Measurements from ENCODE around the gene COG2. TPM values are rescaled to one million over a fixed set of nuclear protein-coding genes. Genes with fewer than 3 reads are reported as not detected.

The COG2 gene
- total and polyA plus RNA-seq, 2 of the 13 experiments (the other 11 are each of a cell fraction or from before 2014, with no cell fraction given): 16.8 to 36.3 TPM

DNA sequence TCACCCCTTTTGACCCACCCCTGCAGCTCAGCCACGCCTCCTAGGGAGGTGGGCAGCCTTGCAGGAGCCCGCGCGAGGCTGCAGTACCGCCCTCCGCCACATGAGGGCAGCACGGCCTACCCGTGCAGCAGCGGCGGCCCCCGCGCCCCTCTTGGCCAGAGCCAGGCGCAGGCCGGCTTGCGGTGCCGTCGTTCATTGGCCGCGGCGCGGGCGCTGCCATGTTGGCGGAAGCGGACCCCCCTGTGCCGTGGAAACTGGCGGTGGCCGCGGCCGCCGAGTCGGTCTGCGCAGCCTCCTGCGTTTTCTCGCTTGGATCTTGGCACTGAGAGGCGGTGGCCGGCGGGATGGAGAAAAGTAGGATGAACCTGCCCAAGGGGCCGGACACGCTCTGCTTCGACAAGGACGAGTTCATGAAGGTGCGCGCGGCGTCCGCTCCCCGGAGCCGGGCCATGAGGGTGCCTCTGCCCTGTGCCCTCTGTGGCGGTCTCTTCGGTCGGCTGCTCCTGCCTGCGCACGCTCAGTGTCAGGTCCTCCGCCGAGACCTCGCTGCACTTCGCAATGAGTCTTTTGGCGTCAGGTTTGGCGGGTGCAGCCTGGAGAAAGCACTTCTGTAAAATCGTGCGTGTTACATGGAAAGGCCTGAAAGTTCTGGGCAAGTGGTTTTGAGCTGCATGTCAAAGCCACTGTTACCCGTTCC, at the start of gene COG2 (continued):
- TF ChIP-seq, protein P1, sequence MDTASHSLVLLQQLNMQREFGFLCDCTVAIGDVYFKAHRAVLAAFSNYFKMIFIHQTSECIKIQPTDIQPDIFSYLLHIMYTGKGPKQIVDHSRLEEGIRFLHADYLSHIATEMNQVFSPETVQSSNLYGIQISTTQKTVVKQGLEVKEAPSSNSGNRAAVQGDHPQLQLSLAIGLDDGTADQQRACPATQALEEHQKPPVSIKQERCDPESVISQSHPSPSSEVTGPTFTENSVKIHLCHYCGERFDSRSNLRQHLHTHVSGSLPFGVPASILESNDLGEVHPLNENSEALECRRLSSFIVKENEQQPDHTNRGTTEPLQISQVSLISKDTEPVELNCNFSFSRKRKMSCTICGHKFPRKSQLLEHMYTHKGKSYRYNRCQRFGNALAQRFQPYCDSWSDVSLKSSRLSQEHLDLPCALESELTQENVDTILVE (CRISPR knock-in tag; IDR thresholded peaks at IDR 0.05): peak; percentile 80; the same call in 1 of the 2 replicates
- TF ChIP-seq, protein P2, sequence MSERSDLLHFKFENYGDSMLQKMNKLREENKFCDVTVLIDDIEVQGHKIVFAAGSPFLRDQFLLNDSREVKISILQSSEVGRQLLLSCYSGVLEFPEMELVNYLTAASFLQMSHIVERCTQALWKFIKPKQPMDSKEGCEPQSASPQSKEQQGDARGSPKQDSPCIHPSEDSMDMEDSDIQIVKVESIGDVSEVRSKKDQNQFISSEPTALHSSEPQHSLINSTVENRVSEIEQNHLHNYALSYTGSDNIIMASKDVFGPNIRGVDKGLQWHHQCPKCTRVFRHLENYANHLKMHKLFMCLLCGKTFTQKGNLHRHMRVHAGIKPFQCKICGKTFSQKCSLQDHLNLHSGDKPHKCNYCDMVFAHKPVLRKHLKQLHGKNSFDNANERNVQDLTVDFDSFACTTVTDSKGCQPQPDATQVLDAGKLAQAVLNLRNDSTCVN (CRISPR knock-in tag; IDR thresholded peaks at IDR 0.05; ENCODE audit: borderline replicate concordance): peak; percentile 35; the same call in 1 of the 2 replicates
- TF ChIP-seq ZNF841 (CRISPR knock-in tag; IDR thresholded peaks at IDR 0.05; ENCODE audit: borderline replicate concordance) (no peak), ZSCAN12 (CRISPR knock-in tag; IDR thresholded peaks at IDR 0.05) (peak; percentile 87; the same call in 1 of the 2 replicates), ZFY (CRISPR knock-in tag; IDR thresholded peaks at IDR 0.05) (peak; percentile 91), ZNF552 (CRISPR knock-in tag; IDR thresholded peaks at IDR 0.05; ENCODE audit: borderline replicate concordance) (0 out of 2 replicates have a peak, but pooled peaks have one; percentile 61), CEBPG (CRISPR knock-in tag; IDR thresholded peaks at IDR 0.05) (peak; percentile 48; the same call in 1 of the 2 replicates), MIER2 (CRISPR knock-in tag; IDR thresholded peaks at IDR 0.05) (0 out of 2 replicates have a peak, but pooled peaks have one; percentile 26), EED (CRISPR knock-in tag; IDR thresholded peaks at IDR 0.05) (peak; percentile 94), AGO2 (optimal IDR thresholded peaks at IDR 0.05; ENCODE audit: low read depth, low read length) (peak; percentile 85), FOXA1 (IDR thresholded peaks at IDR 0.05) (no peak), FOXA1 (CRISPR knock-in tag; IDR thresholded peaks at IDR 0.05) (peak; percentile 31), PCBP1 (IDR thresholded peaks at IDR 0.05; ENCODE audit: borderline replicate concordance, low read depth, low read length) (no peak), PLRG1 (conservative IDR thresholded peaks at IDR 0.05) (no peak), ZNF432 (CRISPR knock-in tag; IDR thresholded peaks at IDR 0.05; ENCODE audit: borderline replicate concordance) (no peak), ATAD3A (CRISPR knock-in tag; IDR thresholded peaks at IDR 0.05) (no peak), PHF20 (CRISPR knock-in tag; IDR thresholded peaks at IDR 0.05) (peak; percentile 93), ZNF547 (CRISPR knock-in tag; IDR thresholded peaks at IDR 0.05) (peak; percentile 87), HNRNPL (IDR thresholded peaks at IDR 0.05; ENCODE audit: low read depth, low read length) (peak; percentile 66; the same call in 1 of the 2 replicates), HES4 (CRISPR knock-in tag; IDR thresholded peaks at IDR 0.05; ENCODE audit: borderline replicate concordance) (peak; percentile 59; the same call in 1 of the 2 replicates), PCBP2 (optimal IDR thresholded peaks at IDR 0.05; ENCODE audit: low read depth, low read length, poor library complexity, severe bottlenecking) (no peak), ZNF292 (CRISPR knock-in tag; IDR thresholded peaks at IDR 0.05; ENCODE audit: borderline replicate concordance, low read depth) (peak; percentile 75; the same call in 1 of the 2 replicates), ZNF781 (CRISPR knock-in tag; IDR thresholded peaks at IDR 0.05; ENCODE audit: borderline replicate concordance, not compliant biosample characterization) (peak; percentile 63), ZBTB20 (CRISPR knock-in tag; IDR thresholded peaks at IDR 0.05; ENCODE audit: borderline replicate concordance, low read depth) (0 out of 2 replicates have a peak, but pooled peaks have one; percentile 42)
- TF ChIP-seq, protein P3, sequence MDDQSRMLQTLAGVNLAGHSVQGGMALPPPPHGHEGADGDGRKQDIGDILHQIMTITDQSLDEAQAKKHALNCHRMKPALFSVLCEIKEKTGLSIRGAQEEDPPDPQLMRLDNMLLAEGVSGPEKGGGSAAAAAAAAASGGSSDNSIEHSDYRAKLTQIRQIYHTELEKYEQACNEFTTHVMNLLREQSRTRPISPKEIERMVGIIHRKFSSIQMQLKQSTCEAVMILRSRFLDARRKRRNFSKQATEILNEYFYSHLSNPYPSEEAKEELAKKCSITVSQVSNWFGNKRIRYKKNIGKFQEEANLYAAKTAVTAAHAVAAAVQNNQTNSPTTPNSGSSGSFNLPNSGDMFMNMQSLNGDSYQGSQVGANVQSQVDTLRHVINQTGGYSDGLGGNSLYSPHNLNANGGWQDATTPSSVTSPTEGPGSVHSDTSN (CRISPR knock-in tag; IDR thresholded peaks at IDR 0.05; ENCODE audit: borderline replicate concordance): no peak
- TF ChIP-seq, protein P4, sequence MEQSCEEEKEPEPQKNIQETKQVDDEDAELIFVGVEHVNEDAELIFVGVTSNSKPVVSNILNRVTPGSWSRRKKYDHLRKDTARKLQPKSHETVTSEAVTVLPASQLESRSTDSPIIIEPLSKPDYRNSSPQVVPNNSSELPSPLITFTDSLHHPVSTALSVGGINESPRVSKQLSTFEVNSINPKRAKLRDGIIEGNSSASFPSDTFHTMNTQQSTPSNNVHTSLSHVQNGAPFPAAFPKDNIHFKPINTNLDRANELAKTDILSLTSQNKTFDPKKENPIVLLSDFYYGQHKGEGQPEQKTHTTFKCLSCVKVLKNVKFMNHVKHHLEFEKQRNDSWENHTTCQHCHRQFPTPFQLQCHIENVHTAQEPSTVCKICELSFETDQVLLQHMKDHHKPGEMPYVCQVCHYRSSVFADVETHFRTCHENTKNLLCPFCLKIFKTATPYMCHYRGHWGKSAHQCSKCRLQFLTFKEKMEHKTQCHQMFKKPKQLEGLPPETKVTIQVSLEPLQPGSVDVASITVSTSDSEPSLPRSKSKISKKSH (CRISPR knock-in tag; IDR thresholded peaks at IDR 0.05; ENCODE audit: borderline replicate concordance): peak; percentile 88
